Upper lobe of left lung (tissue), 6 donors: ENCODE measurements around the gene PRKCZ. TPM values are rescaled to one million over a fixed set of nuclear protein-coding genes. Genes with fewer than 3 reads are reported as not detected.

Source experiments
- ATAC-seq, 2 donors: fragments of 200-7000 bp; cut with Tn5 transposase; one replicate each; pipeline ENCODE4 v1.9.1; 2022; ENCODE audit warnings: mild to moderate bottlenecking in 2 of 2, moderate library complexity in 2 of 2; ENCODE audit not compliant: low FRiP score in 2 of 2
- DNase-seq, 2 donors: peaks; one replicate each; pipeline ENCODE4 v3.0.0-alpha.2; 2019 to 2020
- H3K27ac ChIP-seq, 4 donors: fragments of 200-600 bp; sonication (generic); one replicate each; pipeline ENCODE4 v1.5.1; 2016 to 2019
- H3K27me3 ChIP-seq, 4 donors: fragments of 200-600 bp; sonication (generic); one replicate each; pipeline ENCODE4 v1.5.1; 2017 to 2019
- H3K36me3 ChIP-seq, 4 donors: fragments of 200-600 bp; sonication (generic); one replicate each; pipeline ENCODE4 v1.5.1; 2016 to 2019
- H3K4me1 ChIP-seq, 4 donors: fragments of 200-600 bp; sonication (generic); one replicate each; pipeline ENCODE4 v1.5.1; 2018 to 2019
- H3K4me3 ChIP-seq, 4 donors: fragments of 200-600 bp; sonication (generic); one replicate each; pipeline ENCODE4 v1.5.1; 2017 to 2019; ENCODE audit warnings: mild to moderate bottlenecking in 2 of 4, moderate library complexity in 1 of 4
- H3K9me3 ChIP-seq, 4 donors: fragments of 200-600 bp; sonication (generic); one replicate each; pipeline ENCODE4 v1.5.1; 2018 to 2019
- CTCF ChIP-seq, 6 experiments: fragments of 450-650 bp in 4 of 6; fragments of 200-600 bp in 2 of 6; sonication (generic) in 2 of 6; IDR thresholded peaks; one replicate each; pipeline ENCODE4 v1.5.1; 2016 to 2019; ENCODE audit warnings: antibody characterized with exemption in 6 of 6
- EP300 ChIP-seq, 4 donors: sonication (generic); formaldehyde crosslinking; IDR thresholded peaks; one replicate each; pipeline ENCODE4 v1.5.1; 2017; ENCODE audit warnings: antibody characterized with exemption in 4 of 4, control low read depth in 2 of 4
- POLR2A ChIP-seq, 4 donors: fragments of 450-650 bp; IDR thresholded peaks; one replicate each; pipeline ENCODE4 v1.5.1; 2016 to 2017; ENCODE audit warnings: antibody characterized with exemption in 4 of 4, mild to moderate bottlenecking in 2 of 4
- POLR2AphosphoS5 ChIP-seq, 2 donors: sonication (generic); formaldehyde crosslinking; IDR thresholded peaks; one replicate each; pipeline ENCODE4 v1.5.1; 2017; ENCODE audit warnings: antibody characterized with exemption in 2 of 2
- WGBS, 2 donors: methylation state at CpG; one replicate each; pipeline ENCODE4 v1.1.5; 2017 to 2018; 5-methylcytosine and 5-hydroxymethylcytosine counted together
- total RNA-seq, 6 donors: library from RNA; depleted of rRNA in 4 of 6; stranded (reverse); fragments of >200 nt in 4 of 6; gene quantifications; one replicate each; pipeline versions ENCODE4 v1.1.0 to v1.2.1, GENCODE V29; 2016 to 2021
- donor health status: DM: no; HTN: no; CAD: no; lungs with moderate emphysema.
- donor health status: DM: no; HTN: yes; CAD: no; lungs with severe emphysema.

The PRKCZ gene
- total RNA-seq, 6 donors from 2014 or later, result 107 to 169 (median 138) TPM

GRCh38 chr1:2016123-2016522, 34.1 kb upstream of the PRKCZ start:
- Histone ChIP-seq H3K4me3 (no peak overlapping the region), H3K9me3 (no peaks in the 10 kb centered on the region), H3K27ac (no peak overlapping the region), H3K4me1 (peaks cover 6 to 16% (median 9%) of the 10 kb centered on the region in 4 donors), H3K36me3 (no peaks in the 10 kb centered on the region), H3K27me3 (peaks cover 0 to 24% (median 15%) of the 10 kb centered on the region in 4 donors)
- TF ChIP-seq POLR2A (IDR thresholded peaks at IDR 0.05) (no peak), CTCF (IDR thresholded peaks at IDR 0.05) (no peak), EP300 (IDR thresholded peaks at IDR 0.05) (no peak), POLR2AphosphoS5 (IDR thresholded peaks at IDR 0.05) (no peak)
- 73 to 81% methylated on average over 9 of the region's 9 CpGs for WGBS, 2 donors
- DNase-seq (peak in 1 of 2 donors; percentile 63), ATAC-seq (no peak)

GRCh38 chr1:2018217-2019171, 31.7 kb upstream of the PRKCZ start:
- H3K4me3 ChIP-seq, result no peak overlapping the region
- no peak for ATAC-seq
- WGBS, 2 donors, result 18 to 29% methylated on average over 17 to 36 of the region's 48 CpGs

GRCh38 chr1:2019172-2019543, 31.1 kb upstream of the PRKCZ start, which contains the start of gene GABRD:
Gene GABRD (plus strand): TSS chr1:2019345. CDS start chr1:2019424, 79 bp downstream.
- TF ChIP-seq POLR2AphosphoS5 (IDR thresholded peaks at IDR 0.05) (no peak), EP300 (IDR thresholded peaks at IDR 0.05) (no peak), POLR2A (IDR thresholded peaks at IDR 0.05) (no peak), CTCF (IDR thresholded peaks at IDR 0.05) (no peak)
- Histone ChIP-seq H3K9me3 (no peaks in the 10 kb centered on the region), H3K4me1 (peaks cover 6 to 16% (median 9%) of the 10 kb centered on the region in 4 donors), H3K27me3 (peaks cover 0 to 39% (median 20%) of the 10 kb centered on the region in 4 donors), H3K4me3 (peak within 1 kb of the TSS in 3 of 4 donors; percentile 31 to 35 (median 31)), H3K27ac (no peak within 1 kb of the TSS), H3K36me3 (no peaks in the 10 kb centered on the region)
- no CpG with 5 or more reads among the region's 60 CpGs for WGBS, 2 donors
- ATAC-seq (no peak), DNase-seq (peak in 1 of 2 donors; percentile 85)

More at GRCh38 chr1:2018217-2019171, 31.7 kb upstream of the PRKCZ start:
- Histone ChIP-seq H3K27me3 (peaks cover 0 to 39% (median 20%) of the 10 kb centered on the region in 4 donors), H3K27ac (no peak overlapping the region), H3K36me3 (no peaks in the 10 kb centered on the region), H3K4me1 (peaks cover 6 to 16% (median 9%) of the 10 kb centered on the region in 4 donors), H3K9me3 (no peaks in the 10 kb centered on the region)
- peak in 1 of 2 donors; percentile 74 for DNase-seq
- TF ChIP-seq POLR2A (IDR thresholded peaks at IDR 0.05), result no peak
- no peak for TF ChIP-seq POLR2AphosphoS5 (IDR thresholded peaks at IDR 0.05)
- TF ChIP-seq CTCF (IDR thresholded peaks at IDR 0.05), result no peak
- TF ChIP-seq EP300 (IDR thresholded peaks at IDR 0.05), result no peak

- H3K36me3 ChIP-seq, result no peaks in the 10 kb centered on the region
- peaks cover 0 to 39% (median 20%) of the 10 kb centered on the region in 4 donors for H3K27me3 ChIP-seq
- no peak overlapping the region for H3K27ac ChIP-seq
- TF ChIP-seq POLR2A (IDR thresholded peaks at IDR 0.05) (no peak), EP300 (IDR thresholded peaks at IDR 0.05) (no peak), POLR2AphosphoS5 (IDR thresholded peaks at IDR 0.05) (no peak), CTCF (IDR thresholded peaks at IDR 0.05) (no peak)
- no peaks in the 10 kb centered on the region for H3K9me3 ChIP-seq
- peaks cover 6 to 16% (median 9%) of the 10 kb centered on the region in 4 donors for H3K4me1 ChIP-seq
- H3K4me3 ChIP-seq, result peak overlapping the region in 3 of 4 donors; percentile 31 to 35 (median 31)
- DNase-seq (peak in 1 of 2 donors; percentile 87), ATAC-seq (no peak)
- 36 to 45% methylated on average over 15 to 19 of the region's 61 CpGs for WGBS, 2 donors
Observed at GRCh38 chr1:2019571-2020309, 30.5 kb upstream of the PRKCZ start.
